HAP-1 (cell line): ENCODE measurements around the gene CD46.

ENCODE experiments used
- DNase-seq, 2 experiments: peaks; one replicate each; pipeline ENCODE4 v3.0.0-alpha.2; 2016 to 2020; ENCODE audit warnings: low spot score in 2 of 2
- H3K27me3 ChIP-seq: fragments of 250-450 bp; sonication (Bioruptor Pico); 2 replicates; pipeline ENCODE4 v1.5.1; 2020; ENCODE audit warnings: low read depth, mild to moderate bottlenecking, moderate library complexity
- H3K36me3 ChIP-seq: fragments of 250-450 bp; sonication (Bioruptor Pico); replicated peaks from 2 replicates; pipeline ENCODE4 v1.5.1; 2020; ENCODE audit warnings: mild to moderate bottlenecking
- H3K4me1 ChIP-seq: fragments of 250-450 bp; sonication (Bioruptor Pico); 2 replicates; pipeline ENCODE4 v1.5.1; 2020; ENCODE audit warnings: mild to moderate bottlenecking
- H3K4me3 ChIP-seq: fragments of 250-450 bp; sonication (Bioruptor Pico); 2 replicates; pipeline ENCODE4 v1.5.1; 2020; ENCODE audit warnings: mild to moderate bottlenecking, moderate library complexity
- H3K9me3 ChIP-seq: fragments of 250-450 bp; sonication (Bioruptor Pico); 2 replicates; pipeline ENCODE4 v1.5.1; 2020; ENCODE audit warnings: mild to moderate bottlenecking, moderate library complexity
- in situ Hi-C: fragments of 300-500 bp; cut with MboI; formaldehyde crosslinking; loops from 3 replicates; pipeline ENCODE4 v1.14.3; 2020; ENCODE audit warnings: low sequenced_read_pairs, inconsistent platforms, mixed read lengths

Gene CD46

GRCh38 chr1:207838156-207839082, 86.6 kb downstream of the CD46 start:
- no peak for DNase-seq
- H3K36me3 ChIP-seq, result peaks cover 16% of the 10 kb centered on the region
- no peak overlapping the region for H3K4me3 ChIP-seq
- no peaks in the 10 kb centered on the region for H3K27me3 ChIP-seq
- in situ Hi-C loops, result no loop called here
- H3K4me1 ChIP-seq, result no peaks in the 10 kb centered on the region
- H3K9me3 ChIP-seq, result no peaks in the 10 kb centered on the region

GRCh38 chr1:207839083-207839413, 87.2 kb downstream of the CD46 start:
- in situ Hi-C loops, result no loop called here
- Histone ChIP-seq H3K4me3 (no peak overlapping the region), H3K27me3 (no peaks in the 10 kb centered on the region), H3K9me3 (no peaks in the 10 kb centered on the region), H3K4me1 (no peaks in the 10 kb centered on the region), H3K36me3 (peaks cover 19% of the 10 kb centered on the region)
- no peak for DNase-seq

GRCh38 chr1:207840380-207840779, 88.5 kb downstream of the CD46 start:
- Histone ChIP-seq H3K4me1 (no peaks in the 10 kb centered on the region), H3K27me3 (no peaks in the 10 kb centered on the region), H3K9me3 (no peaks in the 10 kb centered on the region), H3K36me3 (peaks cover 15% of the 10 kb centered on the region), H3K4me3 (no peak overlapping the region)
- DNase-seq, result no peak
- in situ Hi-C loops, result no loop called here

- H3K9me3 ChIP-seq, result no peaks in the 10 kb centered on the region
- DNase-seq, result no peak
- in situ Hi-C loops, result no loop called here
Measured at GRCh38 chr1:207841293-207841692, 89.4 kb downstream of the CD46 start.

GRCh38 chr1:207841901-207842300, 90.0 kb downstream of the CD46 start:
- no peaks in the 10 kb centered on the region for H3K27me3 ChIP-seq
- H3K9me3 ChIP-seq, result no peaks in the 10 kb centered on the region
- no peak overlapping the region for H3K4me3 ChIP-seq
- H3K36me3 ChIP-seq, result peaks cover 14% of the 10 kb centered on the region
- no peak for DNase-seq
- in situ Hi-C loops, result no loop called here
- no peaks in the 10 kb centered on the region for H3K4me1 ChIP-seq

More at GRCh38 chr1:207841293-207841692, 89.4 kb downstream of the CD46 start:
- Histone ChIP-seq H3K27me3 (no peaks in the 10 kb centered on the region), H3K4me1 (no peaks in the 10 kb centered on the region), H3K4me3 (no peak overlapping the region), H3K36me3 (peaks cover 19% of the 10 kb centered on the region)

- Histone ChIP-seq H3K36me3 (peaks cover 12% of the 10 kb centered on the region), H3K9me3 (no peaks in the 10 kb centered on the region), H3K4me3 (no peak overlapping the region), H3K4me1 (no peaks in the 10 kb centered on the region), H3K27me3 (no peaks in the 10 kb centered on the region)
- in situ Hi-C loops, result no loop called here
- DNase-seq, result no peak
Measured at GRCh38 chr1:207842506-207842905, 90.7 kb downstream of the CD46 start.

GRCh38 chr1:207844371-207844770, 92.5 kb downstream of the CD46 start:
- in situ Hi-C loops, result no loop called here
- no peaks in the 10 kb centered on the region for H3K4me1 ChIP-seq
- H3K9me3 ChIP-seq, result no peaks in the 10 kb centered on the region
- H3K36me3 ChIP-seq, result peaks cover 12% of the 10 kb centered on the region
- no peak overlapping the region for H3K4me3 ChIP-seq
- DNase-seq, result no peak
- no peaks in the 10 kb centered on the region for H3K27me3 ChIP-seq
